Fibroblast of villous mesenchyme (primary cell): ENCODE results near the gene GNL3L. TPM values are rescaled to one million over a fixed set of nuclear protein-coding genes. Genes with fewer than 3 reads are reported as not detected.
"Not testable (repeated sequence)": the region's sequence is repeated elsewhere in the genome, so short reads cannot be mapped to it uniquely, and the experiment has no call there.

Experiments
- DNase-seq: peaks from one replicate; pipeline ENCODE4 v3.0.0-alpha.2; 2010; ENCODE audit warnings: low read depth
- H3K4me3 ChIP-seq: 2 replicates; pipeline ENCODE4 v1.5.1; 2011; ENCODE audit warnings: low read depth, mild to moderate bottlenecking, low read length
- total RNA-seq: library from RNA; depleted of rRNA; stranded (reverse); fragments of >200 nt; gene quantifications from 2 replicates; pipeline ENCODE4 v1.2.3, GENCODE V29; 2012
- TF ChIP-seq, protein P1 (sequence below): IDR thresholded peaks from 2 replicates; pipeline ENCODE4 v1.5.1; 2012; ENCODE audit warnings: low read depth, mild to moderate bottlenecking, low read length; ENCODE audit not compliant: insufficient read depth

GNL3L gene
- total RNA-seq, 1 donor, result 49.2 TPM

DNA sequence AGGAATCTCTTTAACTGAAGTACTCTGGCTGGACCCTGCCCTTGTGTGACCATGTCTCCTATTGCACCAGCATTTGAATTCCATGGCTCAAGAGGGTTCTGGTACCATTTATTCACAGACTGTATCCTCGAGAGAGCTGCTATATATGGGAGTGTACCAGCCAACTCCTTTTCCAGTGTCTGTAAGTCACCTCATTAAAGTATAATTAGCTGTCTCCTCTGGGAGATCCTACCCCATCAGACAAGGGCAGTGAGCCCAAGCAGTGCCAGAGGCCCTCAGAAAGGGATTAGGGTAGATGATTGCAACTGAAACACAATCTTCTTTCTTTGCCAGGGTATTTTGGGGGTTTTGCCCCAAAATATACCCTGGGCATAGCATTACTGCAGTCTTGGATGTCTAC lies 31.6 kb downstream of the GNL3L start:
- TF ChIP-seq, protein P1, sequence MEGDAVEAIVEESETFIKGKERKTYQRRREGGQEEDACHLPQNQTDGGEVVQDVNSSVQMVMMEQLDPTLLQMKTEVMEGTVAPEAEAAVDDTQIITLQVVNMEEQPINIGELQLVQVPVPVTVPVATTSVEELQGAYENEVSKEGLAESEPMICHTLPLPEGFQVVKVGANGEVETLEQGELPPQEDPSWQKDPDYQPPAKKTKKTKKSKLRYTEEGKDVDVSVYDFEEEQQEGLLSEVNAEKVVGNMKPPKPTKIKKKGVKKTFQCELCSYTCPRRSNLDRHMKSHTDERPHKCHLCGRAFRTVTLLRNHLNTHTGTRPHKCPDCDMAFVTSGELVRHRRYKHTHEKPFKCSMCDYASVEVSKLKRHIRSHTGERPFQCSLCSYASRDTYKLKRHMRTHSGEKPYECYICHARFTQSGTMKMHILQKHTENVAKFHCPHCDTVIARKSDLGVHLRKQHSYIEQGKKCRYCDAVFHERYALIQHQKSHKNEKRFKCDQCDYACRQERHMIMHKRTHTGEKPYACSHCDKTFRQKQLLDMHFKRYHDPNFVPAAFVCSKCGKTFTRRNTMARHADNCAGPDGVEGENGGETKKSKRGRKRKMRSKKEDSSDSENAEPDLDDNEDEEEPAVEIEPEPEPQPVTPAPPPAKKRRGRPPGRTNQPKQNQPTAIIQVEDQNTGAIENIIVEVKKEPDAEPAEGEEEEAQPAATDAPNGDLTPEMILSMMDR, result no peak
- DNase-seq, result no peak

DNA sequence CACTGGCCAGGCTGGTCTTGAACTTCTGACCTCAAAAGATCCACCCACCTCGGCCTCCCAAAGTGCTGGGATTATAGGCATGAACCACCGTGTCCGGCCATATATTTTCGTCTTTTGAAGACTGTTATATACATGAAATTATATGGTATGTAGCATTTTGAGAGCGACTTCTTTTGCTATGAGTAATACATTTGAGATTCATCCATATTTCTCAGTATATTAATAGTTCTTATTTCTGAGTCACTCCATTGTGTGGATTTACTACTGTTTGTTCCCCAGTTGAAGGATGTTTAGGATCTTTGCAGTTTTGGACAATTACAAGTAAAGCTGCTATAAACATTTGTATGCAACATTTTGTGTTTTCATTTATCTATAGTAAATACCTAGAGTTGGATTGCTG lies 34.9 kb downstream of the GNL3L start:
- TF ChIP-seq, protein P1, result no peak
- H3K4me3 ChIP-seq, result no peak overlapping the region
- no peak for DNase-seq

More for the DNA sequence above, 31.6 kb downstream of the GNL3L start:
- no peak overlapping the region for H3K4me3 ChIP-seq

DNA sequence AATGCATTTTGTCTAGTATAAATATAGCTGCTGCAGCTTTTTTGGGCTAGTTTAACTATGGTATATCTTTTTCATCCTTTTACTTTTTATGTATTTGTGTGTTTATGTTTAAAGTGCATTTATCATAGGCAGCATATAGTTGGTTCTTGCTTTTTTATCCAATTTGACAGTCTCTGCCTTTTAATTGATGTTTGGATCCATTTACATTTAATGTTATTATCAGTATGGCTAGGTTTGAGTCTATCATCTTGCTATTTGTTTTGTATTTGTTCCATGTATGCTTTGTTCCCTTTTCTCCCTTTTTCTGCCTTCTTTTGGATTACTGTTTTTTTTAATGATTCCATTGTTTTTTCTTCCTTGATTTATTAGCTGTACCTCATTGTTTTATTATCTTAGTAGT lies 40.3 kb downstream of the GNL3L start:
- no peak overlapping the region for H3K4me3 ChIP-seq
- DNase-seq, result no peak
- TF ChIP-seq, protein P1, result no peak

DNA sequence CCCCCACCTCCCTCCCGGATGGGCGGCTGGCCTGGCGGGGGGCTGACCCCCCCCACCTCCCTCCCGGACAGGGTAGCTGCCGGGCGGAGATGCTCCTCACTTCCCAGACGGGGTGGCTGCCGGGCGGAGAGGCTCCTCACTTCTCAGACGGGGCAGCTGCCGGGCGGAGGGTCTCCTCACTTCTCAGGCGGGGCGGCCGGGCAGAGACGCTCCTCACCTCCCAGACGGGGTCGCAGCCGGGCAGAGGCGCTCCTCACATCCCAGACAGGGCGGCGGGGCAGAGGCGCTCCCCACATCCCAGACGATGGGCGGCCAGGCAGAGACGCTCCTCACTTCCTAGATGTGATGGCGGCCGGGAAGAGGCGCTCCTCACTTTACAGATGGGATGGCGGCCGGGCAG lies 42.6 kb downstream of the GNL3L start:
- not testable (repeated sequence) for H3K4me3 ChIP-seq, DNase-seq

DNA sequence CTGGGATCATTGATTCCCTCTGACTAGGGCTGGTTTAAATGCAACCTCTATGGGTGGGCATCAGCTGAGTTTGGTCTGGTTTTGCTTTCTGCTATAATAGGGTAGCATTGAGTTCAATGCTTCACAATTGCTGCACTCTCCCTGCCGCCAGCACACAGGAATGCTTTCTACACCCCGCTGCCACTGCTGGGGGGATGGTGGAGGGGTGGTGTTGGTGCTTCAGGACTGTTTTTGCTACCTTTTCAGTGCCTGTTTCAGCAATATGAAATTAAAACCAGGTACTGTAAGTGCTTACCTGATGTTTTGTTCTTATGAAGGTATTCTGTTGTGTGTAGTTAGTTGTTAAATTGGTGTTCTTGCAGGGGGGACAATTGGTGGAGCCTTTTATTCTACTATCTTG lies 67.7 kb downstream of the GNL3L start:
- TF ChIP-seq, protein P1, result no peak
- DNase-seq, result no peak
- no peak overlapping the region for H3K4me3 ChIP-seq

DNA sequence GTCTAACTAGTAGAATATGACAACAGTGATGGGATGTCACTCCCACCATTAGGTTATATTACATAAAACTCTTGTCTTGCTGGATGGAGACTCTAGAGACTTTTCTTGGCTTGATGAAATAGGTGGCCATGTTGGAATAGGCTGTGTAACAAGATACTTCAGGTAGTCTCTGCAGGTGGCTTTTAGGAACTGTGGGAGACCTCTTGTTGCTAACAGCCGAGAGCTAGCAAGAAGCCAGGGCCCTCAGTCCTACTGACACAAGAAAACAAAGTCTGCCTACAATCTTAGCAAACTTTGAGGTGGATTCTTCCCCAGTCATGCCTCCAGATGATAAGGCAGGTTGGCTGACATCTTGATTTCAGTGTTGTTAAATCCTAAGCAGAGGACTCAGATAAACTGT lies 72.5 kb downstream of the GNL3L start:
- TF ChIP-seq, protein P1, result no peak
- no peak overlapping the region for H3K4me3 ChIP-seq
- no peak for DNase-seq

Other genes with a start within 250 kb of the GNL3L start
- 0.64 and 1.7 TPM in 2 replicates for gene WNK3, start 172.2 kb upstream of the GNL3L start, total RNA-seq
- 9.3 and 12.1 TPM in 2 replicates for gene TSR2, start 89.8 kb upstream of the GNL3L start, total RNA-seq
- 10.4 and 11.0 TPM in 2 replicates for gene FGD1, start 34.0 kb upstream of the GNL3L start, total RNA-seq